HG03520 (cell line): ENCODE results near the gene WDR6.
A peak's percentile ranks its signal among the peaks of the same experiment; 100 is the strongest.

ENCODE experiments used
- ATAC-seq: cut with Tn5 transposase; IDR thresholded peaks from one replicate; pipeline ENCODE4 v1.9.1; 2021; ENCODE audit warnings: mild to moderate bottlenecking, moderate library complexity; ENCODE audit not compliant: unreplicated experiment

WDR6 gene

DNA sequence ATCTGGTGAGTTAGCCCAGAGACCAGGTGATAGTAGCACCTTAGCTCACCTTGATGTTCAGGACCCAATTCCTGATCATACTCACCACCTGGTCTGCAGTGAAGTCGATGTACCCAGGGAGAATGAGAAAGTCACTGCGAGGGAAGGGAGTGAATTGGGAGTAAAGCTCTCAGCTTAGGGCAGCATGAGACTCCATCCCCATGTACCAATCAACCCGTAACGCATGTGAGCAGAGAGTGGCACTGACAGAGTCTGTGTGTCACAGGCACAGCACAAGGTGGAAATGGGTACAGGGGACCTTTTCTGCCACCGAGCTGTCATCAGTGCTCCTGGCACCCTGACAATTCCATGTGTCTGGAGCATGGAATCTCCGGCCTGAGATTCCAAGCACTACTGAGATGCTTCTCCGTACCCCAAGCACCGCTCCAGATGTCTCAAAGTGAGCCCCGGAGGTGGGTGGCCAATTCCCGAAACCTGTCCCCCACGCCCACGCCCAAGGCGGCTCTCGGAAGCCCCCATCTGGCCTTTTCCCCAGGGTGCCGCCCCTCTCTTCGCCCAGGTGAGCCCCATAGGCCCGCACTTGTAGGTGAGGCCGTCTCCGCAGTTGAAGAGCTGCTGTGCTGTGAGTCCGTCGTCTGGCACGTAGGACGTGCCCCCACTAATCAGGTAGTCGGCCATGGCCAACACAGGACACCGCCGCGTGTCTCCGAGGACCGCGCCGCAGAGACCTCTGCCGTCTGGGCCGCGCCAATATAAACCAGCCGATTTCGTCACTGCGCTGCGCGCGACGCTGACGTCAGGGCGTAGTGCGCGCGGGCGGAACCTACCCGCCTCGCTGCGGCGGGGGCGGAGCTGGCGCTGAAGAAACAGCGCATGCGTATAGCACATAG, 21.7 kb downstream of the WDR6 start, which contains the start of gene IMPDH2:
Gene IMPDH2 (minus strand): TSS at position 726 of the 890 bp plus-strand sequence. CDS start 48 bp downstream, at position 678.
- ATAC-seq: peak; percentile 80

- no peak for ATAC-seq
These were observed 22.3 kb downstream of the WDR6 start for GRCh38 chr3:49029563-49029884.

- no peak for ATAC-seq
These were observed 23.1 kb downstream of the WDR6 start for GRCh38 chr3:49030321-49030720.

GRCh38 chr3:49032646-49033304, 25.6 kb downstream of the WDR6 start:
- ATAC-seq: no peak

DNA sequence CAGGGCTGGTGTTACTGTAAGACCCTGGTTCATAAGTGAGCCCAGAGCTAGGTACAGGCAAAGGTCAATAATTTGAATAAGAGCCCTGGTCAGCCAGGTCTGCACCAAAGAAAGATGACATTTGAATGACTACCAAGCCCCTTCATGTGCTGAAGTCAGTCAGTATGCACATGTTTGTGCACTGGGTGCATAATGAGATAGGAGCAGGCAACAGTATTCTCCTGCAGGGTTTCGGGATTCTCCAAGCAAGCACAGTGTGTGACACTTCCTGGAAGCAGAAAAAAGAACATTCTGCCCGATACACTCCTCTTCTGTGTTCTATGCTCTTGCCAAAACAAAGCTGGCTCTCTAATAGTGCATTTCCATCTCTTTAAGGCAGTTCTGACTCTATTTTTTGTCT, 27.5 kb downstream of the WDR6 start:
- ATAC-seq: no peak

GRCh38 chr3:49035281-49035680, 28.1 kb downstream of the WDR6 start:
- no peak for ATAC-seq

DNA sequence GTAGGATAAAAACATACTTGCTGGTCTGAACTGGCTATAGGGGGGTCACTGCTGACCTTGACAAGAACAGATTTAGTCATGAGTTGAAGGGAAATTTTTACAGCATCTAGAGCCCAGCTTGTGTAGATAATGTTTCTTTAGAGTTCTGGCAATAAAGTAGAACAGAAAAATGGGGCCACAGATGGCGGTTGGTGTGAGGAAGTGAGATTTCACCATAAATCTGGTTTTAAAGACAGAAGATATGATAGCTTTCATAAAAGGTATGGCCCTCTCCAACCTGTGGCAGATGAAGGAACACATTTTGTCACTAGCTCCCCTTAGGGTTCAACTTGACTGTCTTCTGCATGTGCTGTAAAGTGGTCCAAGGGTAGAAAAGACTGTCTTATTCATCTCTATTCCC, 46.4 kb downstream of the WDR6 start:
- ATAC-seq: no peak

DNA sequence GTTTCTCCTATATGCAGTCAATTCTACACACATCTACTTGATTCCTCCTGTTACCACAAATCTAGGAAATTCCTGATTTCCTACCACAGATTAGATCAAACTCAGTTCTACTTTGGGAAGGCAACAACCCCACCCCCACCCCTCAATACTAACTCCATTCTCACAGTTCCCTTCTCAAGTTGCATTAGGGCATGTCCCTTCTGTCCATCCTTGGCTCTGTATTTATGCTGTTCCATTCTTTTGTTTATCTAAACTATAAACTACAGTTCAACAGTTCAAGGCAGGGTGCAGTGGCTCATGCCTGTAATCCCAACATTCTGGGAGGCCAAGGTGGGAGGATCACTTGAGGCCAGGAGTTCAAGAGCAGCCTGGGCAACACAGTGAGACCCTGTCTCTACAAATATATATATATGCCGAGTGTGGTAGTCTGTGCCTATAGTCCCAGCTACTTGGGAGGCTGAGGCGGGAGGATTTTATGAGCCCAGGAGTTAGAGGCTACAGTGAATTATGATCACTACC, 47.2 kb downstream of the WDR6 start:
- no peak for ATAC-seq

- no peak for ATAC-seq
These were observed 50.1 kb downstream of the WDR6 start for GRCh38 chr3:49057268-49057667.

DNA sequence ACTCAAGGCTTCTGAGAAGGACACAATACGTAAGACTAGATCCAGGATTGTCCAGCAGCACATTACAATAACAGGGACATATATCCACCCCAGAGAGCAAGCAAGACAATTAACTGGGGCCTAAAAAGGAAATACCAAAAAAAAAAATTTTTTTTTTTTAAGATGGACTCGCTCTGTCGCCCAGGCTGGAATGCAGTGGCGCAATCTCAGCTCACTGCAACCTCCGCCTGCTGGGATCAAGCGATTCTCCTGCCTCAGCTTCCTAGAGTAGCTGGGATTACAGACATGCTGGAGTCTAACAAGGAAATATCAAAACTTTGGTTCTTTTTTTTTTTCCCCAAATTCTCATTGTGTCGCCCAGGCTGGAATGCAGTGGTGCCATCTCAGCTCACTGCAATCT, 50.8 kb downstream of the WDR6 start:
- ATAC-seq: no peak
